GM19240 (cell line): ENCODE measurements around the gene TUBG1.

Experiments
- DNase-seq: peaks from one replicate; pipeline ENCODE4 v3.0.0; 2011; ENCODE audit warnings: low spot score; ENCODE audit not compliant: insufficient read length

TUBG1 gene

DNA sequence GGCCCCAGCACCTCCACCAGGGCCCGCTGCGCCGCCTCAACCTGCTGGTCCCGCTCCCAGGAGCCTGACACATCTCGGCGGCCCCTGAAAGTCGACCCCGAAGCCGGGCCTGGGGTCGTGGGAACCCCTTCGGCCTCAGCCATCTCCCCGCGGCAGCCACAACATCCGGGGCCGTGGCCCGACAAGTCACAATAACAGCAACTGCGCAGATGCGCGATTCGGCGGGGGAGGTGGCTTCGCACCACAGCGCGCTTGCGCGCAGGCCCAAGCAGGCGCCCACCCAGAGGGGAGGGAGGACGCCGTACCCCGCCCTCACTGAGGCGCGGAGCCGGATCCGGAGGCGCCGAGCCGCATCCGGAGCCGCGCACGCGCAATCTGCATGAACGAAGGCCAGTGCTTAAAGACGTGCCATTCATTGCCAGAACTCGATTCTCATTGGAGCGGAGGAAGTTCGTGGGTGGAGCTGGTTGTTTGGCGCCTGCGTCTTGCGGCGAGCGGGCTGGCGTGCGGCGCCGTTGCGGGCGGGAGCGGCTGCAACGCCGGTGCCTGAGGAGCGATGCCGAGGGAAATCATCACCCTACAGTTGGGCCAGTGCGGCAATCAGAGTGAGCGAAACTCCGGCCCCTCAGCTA lies at the start of gene TUBG1, which contains the start of gene RETREG3:
Gene TUBG1, plus strand, starts transcription at position 502 of the 632 bp plus-strand sequence. Its CDS starts 55 bp downstream, at position 557.
Gene RETREG3, minus strand, starts transcription at position 193 of the 632 bp plus-strand sequence. Its CDS starts 50 bp downstream, at position 143.
- peak; percentile 96 for DNase-seq

DNA sequence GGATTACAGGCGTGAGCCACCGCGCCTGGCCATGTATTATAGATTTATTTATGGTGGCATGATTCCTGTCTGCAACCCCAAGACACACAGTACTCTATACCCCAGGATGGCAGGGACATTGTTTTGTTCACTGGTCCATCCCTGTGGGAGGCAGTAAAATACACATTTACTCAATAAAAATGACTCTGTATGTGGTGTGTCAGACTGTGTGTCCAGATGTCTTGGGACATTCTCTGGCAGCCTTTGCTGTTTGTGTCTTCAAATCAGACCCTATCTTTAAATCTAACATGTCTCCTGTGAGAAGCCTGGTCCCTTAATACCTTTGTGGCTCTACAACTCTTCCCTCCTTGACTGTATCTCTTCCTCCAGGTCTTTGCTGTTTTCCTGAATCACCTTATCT lies 49.2 kb upstream of the TUBG1 start:
- DNase-seq = no peak

DNA sequence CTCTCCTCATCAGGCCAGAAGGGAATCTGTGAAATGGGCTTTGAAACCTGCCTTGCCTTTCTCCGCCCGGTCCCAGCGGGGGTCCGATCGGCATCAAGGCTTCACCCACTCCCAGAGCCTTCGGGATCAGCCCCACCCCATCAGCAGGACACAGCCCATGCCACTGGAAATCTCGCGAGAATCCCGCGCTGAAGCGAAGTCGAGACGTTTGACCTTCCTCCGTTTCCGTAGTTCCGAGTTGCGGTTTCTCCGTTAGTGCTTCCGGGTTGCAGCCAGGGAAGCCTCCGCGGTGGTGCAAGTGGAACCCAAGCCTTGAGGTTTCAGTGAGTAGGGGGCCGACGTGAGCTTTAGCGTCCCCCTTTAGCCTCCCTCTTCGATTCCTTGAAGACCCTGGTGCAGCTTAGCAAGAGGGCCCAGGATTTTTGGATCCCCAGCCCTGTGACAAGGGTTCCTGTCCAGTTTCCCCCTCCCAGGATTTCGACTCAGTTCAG lies 47.5 kb upstream of the TUBG1 start, which contains the start of gene COASY:
Gene COASY, plus strand, starts transcription at position 252 of the 491 bp plus-strand sequence. CDS start 475 bp downstream, outside the sequence.
- DNase-seq = peak; percentile 93

DNA sequence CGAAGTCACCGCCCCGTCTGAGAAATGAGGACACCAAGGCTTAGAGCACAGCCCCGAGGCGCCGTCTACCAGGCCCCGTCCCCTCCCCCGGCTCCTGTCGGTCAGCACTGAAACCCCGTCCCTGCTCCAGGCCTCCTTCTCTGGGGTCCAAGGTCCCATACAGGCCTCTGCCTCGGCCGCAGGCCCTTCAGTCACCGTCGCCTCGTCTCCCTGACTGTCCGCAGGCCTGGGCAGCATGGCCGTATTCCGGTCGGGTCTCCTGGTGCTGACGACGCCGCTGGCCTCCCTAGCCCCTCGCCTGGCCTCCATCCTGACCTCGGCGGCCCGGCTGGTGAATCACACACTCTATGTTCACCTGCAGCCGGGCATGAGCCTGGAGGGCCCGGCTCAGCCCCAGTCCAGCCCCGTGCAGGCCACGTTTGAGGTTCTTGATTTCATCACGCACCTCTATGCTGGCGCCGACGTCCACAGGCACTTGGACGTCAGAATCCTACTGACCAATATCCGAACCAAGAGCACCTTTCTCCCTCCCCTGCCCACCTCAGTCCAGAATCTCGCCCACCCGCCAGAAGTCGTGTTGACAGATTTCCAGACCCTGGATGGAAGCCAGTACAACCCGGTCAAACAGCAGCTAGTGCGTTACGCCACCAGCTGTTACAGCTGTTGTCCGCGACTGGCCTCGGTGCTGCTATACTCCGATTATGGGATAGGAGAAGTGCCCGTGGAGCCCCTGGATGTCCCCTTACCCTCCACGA lies 46.9 kb upstream of the TUBG1 start:
- no peak for DNase-seq

DNA sequence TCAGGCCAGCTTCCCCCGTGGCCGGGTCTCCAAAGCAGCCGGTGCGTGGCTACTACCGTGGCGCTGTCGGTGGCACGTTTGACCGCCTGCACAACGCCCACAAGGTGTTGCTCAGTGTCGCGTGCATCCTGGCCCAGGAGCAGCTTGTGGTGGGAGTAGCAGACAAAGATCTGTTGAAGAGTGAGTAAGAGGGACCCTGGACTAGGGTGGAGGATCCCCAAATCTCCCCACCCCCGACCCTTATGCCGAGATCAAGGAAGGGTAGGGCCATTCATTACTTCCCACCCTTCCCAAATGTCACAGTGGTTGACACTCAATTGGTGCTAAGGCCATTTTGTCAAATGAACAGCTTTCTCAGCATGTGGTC lies 46.4 kb upstream of the TUBG1 start:
- no peak for DNase-seq

DNA sequence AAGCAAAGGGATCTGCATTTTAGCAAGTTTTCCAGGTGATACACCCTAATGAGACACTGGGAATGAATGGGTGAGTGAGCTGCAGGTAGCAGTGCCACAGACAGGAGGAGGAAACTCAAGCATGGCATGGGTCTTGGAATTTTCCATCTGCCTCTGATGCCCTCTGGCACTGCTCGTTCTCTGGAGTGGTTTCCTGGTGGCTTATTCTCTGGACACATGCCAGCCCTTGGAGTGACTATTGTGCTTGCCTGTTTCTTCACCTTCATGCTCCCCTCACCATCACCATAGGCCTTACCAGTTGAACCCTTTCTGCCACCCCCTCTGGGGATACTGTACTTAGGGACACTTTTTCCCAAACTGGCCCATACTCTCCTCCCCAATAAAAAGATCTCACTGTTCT lies 45.9 kb upstream of the TUBG1 start:
- no peak for DNase-seq

DNA sequence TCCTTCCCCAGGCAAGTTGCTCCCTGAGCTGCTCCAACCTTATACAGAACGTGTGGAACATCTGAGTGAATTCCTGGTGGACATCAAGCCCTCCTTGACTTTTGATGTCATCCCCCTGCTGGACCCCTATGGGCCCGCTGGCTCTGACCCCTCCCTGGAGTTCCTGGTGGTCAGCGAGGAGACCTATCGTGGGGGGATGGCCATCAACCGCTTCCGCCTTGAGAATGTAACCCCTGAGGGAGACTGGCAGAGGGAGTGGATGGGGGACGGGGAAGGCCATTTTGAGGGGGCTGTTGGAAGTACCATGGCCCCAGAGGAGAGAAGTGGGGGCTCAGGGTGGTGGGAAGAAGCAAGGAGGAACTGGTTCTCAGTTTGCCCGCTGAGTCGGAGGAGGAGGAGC lies 45.5 kb upstream of the TUBG1 start:
- DNase-seq = no peak

- no peak for DNase-seq
These were observed 44.5 kb upstream of the TUBG1 start for GRCh38 chr17:42564815-42565522.

DNA sequence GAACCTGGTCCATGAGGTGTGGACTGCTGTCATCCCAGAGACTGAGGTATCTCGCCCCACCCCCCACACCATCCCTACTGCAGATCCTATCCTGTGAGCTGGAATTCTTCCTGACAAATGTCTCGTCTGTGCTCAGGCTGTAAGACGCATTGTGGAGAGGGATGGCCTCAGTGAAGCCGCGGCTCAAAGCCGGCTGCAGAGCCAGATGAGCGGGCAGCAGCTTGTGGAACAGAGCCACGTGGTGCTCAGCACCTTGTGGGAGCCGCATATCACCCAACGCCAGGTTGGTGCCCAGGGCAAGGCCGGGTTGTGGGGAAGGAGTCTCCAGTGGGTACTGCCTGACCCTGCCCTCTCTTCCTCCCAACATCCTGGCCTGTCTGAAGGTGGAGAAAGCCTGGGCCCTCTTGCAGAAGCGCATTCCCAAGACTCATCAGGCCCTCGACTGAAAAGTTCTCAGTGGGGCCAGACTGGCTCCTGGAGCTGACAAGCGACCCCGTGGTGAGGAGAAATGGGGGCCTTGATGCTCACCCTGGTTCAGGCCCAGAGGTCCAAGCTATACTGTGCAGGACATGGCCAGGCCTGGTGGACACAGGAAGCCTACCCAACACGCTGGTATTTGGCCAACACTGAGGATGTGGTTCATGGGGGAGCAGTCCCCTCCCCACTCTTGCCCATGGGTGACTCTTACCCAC lies 43.8 kb upstream of the TUBG1 start:
- DNase-seq = no peak

DNA sequence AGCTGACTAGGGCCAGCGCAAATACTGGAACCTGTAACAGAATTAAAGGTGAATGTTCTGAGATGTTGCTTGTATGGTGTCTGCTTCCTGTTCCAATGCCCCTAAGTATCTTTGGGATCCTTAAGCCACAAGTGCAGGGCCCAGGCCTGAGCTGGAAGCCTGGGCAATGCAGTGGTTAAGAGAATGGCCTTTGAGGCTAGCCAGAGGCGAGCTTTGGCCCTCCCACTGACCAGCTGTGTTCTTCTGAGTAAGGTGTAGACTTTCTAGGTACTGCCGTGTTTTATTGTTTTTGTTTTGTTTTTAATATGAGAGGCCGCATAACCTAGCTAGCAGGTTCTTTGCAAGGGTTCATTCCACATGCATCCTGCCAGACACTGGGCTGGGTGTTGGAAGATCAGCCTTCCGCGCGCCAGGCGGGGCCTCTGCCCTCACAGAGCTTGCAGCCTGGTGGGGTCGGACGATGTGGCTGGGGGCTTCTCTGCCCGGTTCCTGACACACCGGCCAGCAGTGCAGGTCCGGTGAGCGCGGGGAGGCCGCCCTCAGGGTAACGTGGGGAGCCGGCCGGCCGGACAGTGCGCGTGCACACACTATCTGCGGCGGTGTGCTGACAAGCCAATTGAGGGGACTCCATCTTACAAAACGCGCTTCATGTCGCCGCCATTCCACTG lies 43.1 kb upstream of the TUBG1 start:
- no peak for DNase-seq

DNA sequence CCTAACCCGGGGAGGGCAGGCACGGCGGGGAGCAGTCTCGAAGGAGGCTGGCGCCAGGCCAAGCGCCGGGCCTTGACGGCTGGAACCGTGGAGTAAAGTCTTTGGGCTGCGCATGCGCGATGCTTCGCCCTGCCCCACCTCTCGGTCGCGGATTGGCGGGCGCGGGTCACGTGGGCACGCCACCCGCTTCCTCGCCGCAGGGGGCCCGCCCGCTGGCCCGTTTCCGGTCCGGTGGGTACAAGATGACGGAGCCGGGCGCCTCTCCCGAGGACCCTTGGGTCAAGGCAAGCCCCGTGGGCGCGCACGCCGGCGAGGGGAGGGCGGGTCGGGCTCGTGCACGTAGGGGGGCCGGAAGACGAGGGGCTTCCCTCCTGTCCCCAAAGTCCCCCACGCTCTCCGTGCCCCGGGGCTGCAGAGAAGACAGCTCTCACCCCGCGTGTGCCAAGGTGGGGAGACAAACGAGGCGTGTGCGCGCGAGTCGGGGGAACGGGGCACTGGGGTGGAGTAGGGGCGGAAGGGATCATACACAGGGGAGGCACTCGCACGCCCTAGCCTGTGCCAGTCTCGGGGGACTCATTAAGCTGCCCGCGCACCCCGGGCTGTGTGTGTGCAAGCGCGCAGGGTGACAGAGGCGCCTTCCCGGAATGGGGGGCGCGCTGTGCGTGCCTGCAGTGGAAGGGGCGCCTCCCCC lies 42.5 kb upstream of the TUBG1 start, which contains the start of gene MLX:
Gene MLX, plus strand, starts transcription at position 218 of the 691 bp plus-strand sequence. Its CDS starts 25 bp downstream, at position 243.
- DNase-seq = peak; percentile 91

GRCh38 chr17:42568341-42569111 lies 41.0 kb upstream of the TUBG1 start:
- DNase-seq = no peak

DNA sequence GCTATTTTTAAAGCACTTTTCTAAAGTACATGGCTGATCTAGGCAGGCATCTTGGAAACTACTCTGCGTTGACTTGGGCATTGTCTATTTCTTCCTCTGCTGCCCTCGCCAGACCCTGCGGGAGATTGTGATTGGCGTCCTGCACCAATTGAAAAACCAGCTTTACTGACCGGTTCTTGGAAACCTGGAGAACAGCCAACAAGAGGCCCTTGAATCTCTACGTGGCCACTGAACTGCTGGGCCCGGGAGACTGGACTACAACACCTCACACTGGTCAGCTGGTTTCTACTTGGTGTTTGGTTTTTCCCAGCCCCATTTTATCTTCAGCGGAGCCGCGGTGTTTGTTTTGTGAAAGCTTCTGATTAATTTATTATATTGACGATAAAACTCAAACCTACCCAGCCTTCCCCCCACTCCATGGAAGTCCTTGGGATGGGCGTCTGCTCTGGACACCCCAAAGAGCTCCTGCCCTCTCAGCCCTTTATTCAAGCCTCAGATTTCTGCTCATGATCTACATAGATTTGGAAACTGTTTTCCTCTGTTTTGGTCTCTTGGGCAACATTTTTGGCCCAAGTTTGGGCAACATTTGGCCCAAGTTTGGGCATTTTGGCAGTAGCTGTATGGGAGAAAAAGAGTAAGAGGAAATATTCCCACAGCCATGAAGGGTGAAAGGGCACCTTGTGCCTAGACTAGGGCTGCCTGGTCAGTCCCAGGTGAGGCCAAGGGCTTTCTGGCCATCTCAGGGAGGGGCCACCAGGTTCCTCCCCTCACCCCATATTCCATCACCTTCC lies 37.9 kb upstream of the TUBG1 start:
- DNase-seq = no peak

DNA sequence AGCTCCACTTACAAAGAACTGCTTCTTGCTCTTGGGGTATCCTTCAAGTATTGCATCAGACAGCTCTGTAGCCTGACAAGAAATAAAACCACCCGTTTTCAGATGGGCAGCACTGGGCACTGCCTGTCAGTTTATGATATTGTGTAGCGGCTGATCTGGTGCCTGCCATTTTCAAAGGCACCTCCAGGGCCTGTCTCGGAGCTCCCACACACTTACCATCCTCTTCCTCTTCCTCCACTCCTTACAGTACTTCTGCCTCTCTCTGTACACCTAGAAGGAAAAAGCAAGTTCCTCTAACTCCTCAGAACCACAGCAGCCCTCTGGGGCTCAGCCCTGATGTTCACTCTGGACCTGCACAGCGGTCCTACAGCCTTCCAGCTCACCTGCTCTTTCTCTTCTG lies 36.4 kb upstream of the TUBG1 start:
- no peak for DNase-seq

DNA sequence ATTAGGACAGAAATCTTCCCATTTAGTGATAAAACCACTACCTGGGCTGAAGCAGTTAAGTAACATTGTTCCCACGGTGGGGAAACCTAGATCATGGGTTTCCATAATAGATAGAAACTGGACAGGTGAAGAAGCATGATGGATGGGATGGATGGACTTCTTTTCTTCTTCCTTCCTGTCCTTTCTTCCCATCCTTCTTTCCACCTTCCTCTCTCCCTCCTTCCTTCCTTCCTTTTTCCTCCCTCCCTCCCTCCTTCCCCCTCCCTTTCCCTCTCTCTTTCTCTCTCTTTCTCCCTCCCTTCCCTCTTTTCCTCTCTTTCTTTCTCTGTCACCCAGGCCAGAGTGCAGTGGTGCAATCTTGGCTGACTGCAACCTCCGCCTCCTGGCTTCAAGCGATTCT lies 35.0 kb upstream of the TUBG1 start:
- DNase-seq = no peak

- no peak for DNase-seq
These were observed 32.3 kb upstream of the TUBG1 start for GRCh38 chr17:42577140-42577531.

DNA sequence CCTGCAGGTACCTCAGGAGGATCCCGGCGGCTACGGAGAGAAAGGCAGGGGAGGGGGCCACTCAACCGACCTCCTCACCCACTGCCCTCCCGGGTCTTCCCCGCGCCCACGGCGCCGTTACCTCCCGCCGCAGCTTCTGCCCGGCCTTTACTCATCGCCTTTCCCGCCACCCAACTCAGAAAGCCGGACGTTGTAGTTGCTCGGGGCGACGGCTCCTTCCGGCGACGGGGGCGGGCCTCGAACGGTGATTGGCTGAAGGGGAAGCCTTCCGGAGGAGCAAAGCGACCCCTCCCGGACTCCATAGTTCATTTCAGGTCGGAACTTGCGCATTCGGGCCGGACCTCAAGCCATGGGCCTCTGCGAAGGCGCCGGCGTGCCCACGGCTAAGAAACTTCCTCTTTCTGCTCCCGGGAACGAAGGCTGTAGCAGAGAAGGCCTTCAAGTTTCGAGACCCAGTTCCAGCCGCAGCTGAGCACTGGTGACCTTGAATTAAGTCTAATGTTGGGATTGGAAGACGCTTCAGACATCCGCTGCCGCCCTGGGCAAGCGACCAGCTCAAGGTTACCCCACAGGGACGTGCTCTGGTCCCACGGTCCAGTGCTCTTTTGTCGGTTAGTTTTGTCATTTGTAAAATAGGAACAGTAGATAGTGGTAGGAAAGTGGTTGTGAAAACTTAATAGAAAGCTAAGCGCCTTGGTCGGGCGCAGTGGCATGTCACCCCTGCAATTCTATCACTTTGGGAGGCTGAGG lies 31.8 kb upstream of the TUBG1 start, which contains the start of gene PSMC3IP:
Gene PSMC3IP, minus strand, starts transcription at position 198 of the 750 bp plus-strand sequence. Its CDS starts 43 bp downstream, at position 155.
- DNase-seq = peak; percentile 95
